NCI-H1436 (cell line): ENCODE measurements around the gene VAV3.
"Not testable (repeated sequence)": the region's sequence is repeated elsewhere in the genome, so short reads cannot be mapped to it uniquely, and the experiment has no call there.

ENCODE experiments used
- DNase-seq: peaks from one replicate; lab custom pipeline; 2025; lab: John Stamatoyannopoulos, UW

VAV3 gene

GRCh38 chr1:107733401-107733800 is 231.6 kb downstream of the VAV3 start:
- DNase-seq: not testable (repeated sequence)

DNA sequence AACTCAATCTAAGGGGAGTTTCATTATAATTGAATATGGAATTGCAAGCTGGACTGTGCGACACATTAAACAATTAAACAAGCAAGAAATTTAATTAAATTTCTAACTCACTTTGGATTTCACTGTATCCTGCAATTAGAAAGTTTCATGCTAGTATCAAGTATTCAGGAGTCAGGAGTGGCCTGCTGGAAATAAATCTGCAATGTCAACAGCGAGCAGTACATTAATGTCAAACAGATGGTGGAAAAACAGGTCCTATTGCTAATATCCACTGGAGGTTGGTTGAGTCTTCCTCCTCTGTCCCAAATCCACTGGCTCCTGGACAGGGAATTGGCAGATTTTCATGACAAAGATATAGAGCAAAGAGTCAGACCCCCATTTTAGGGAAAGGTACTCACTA is 237.1 kb downstream of the VAV3 start:
- no peak for DNase-seq

GRCh38 chr1:107726860-107727259 is 238.1 kb downstream of the VAV3 start:
- no peak for DNase-seq

DNA sequence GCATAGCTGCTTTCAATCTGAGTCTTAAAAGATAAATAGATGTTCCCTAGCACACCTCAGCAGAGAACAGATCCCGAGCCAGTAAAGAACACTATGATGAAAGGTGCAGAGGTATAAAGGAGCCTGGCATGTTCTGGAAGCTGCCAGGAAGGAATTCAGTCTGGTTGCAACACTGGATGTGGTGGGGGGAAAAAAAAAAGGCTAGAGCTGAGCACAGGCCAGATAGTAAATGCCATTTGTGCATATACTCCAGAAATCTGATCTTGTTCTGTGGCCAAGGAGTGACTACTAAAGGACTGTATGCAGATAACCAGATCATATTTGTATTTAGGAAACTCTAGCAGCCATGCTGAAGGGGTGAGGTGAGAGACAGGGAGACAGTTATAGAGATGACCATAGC is 240.3 kb downstream of the VAV3 start:
- DNase-seq: no peak

DNA sequence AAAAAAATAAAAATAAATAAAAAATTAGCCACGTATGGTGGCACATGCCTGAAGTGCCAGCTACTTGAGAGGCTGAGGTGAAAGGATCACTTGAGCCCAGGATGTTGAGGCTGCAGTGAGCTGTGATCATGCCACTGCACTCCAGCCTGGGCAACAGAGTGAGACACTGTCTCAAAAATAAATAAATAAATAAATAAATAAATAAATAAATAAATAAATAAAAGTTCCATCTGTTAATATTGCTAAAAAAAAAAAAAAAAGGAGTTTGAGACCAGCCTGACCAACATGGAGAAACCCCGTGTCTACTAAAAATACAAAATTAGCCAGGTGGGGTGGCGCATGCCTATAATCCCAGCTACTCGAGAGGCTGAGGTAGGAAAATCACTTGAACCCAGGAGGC is 244.8 kb downstream of the VAV3 start:
- DNase-seq: not testable (repeated sequence)

GRCh38 chr1:107710005-107710404 is 255.0 kb downstream of the VAV3 start:
- DNase-seq: no peak

DNA sequence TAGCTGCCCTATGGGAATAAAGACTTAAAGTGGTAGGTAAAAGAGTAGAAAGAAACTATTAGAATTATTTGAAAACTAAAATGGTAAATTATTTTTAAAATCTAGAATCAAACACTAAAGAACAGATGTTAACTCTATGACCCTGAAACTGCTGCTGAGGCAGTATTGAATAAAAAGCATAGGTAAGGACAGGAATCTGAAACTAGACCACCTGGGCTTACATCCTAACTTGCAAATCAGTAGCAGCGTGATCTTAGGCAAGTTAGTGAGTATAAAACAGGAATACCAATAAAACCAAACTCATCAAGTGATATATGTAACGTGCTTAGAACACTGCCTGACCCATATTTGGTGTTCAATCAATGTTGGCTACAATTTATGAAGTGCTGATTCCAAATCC is 257.9 kb downstream of the VAV3 start:
- no peak for DNase-seq

DNA sequence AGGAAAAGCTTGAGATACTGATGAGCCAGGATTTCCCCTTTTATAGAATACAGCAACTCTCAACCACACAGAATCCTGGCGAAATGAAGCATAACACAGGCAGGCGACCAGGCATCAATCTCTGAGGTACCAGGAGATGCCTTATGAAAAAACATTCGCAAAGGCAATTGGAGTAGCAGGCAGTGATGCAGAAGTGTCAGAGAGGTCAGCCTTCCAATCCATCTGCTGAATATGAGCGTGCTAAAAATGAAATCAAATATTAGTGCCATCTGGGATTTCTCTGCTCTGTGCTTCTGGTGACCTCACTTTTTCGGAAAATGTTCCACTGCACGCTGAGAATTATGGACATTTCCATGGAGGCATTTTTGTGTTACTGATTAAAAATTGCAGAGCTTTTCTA is 258.8 kb downstream of the VAV3 start:
- DNase-seq: no peak

- no peak for DNase-seq
These were observed 260.1 kb downstream of the VAV3 start for GRCh38 chr1:107704911-107705310.

GRCh38 chr1:107702946-107703571 is 261.9 kb downstream of the VAV3 start:
- no peak for DNase-seq

GRCh38 chr1:107700651-107701050 is 264.3 kb downstream of the VAV3 start:
- DNase-seq: not testable (repeated sequence)

- no peak for DNase-seq
These were observed 266.8 kb downstream of the VAV3 start for GRCh38 chr1:107698161-107698560.

GRCh38 chr1:107695341-107695740 is 269.6 kb downstream of the VAV3 start:
- no peak for DNase-seq

- DNase-seq: no peak
These were observed 272.2 kb downstream of the VAV3 start for GRCh38 chr1:107692580-107693345.

DNA sequence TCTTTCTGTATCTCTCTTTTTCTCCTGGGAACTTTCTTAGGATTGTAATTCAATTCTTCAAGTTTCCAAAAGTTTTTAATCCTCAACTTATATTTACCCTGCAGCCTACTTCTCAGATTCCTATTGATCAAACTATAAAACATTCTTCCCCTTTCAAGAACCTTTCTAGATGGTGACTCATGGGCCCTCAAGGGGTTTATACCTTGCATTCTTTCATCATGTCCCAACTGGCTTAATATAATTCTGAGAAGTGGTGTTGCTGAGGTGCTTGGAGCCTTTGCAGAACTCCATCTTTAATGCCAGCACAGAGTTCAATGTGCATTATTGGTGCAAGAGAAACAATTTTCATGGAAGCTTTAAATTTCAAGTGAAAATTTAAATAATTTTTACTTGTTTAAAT is 273.4 kb downstream of the VAV3 start:
- no peak for DNase-seq

- DNase-seq: no peak
These were observed 274.5 kb downstream of the VAV3 start for GRCh38 chr1:107690491-107690890.

DNA sequence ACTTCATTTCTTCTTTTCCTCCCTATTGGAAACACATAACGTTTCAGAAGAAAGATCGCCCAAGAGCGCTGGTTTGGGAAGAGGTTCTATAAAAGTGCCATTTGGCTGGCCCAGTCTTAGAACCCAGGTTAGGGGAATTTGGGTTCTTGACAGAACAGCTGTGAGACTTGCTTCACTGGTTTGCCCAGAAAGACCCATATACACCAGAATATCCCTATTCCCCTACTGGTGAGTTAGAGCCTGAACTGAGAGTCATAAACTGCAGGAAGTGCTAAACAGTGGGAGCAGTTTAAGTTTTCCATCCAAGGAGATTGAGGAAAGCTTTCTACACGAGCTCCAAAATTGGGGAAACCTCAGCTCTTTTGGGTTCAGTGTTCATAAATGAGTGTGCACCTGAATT is 275.2 kb downstream of the VAV3 start:
- DNase-seq: no peak

DNA sequence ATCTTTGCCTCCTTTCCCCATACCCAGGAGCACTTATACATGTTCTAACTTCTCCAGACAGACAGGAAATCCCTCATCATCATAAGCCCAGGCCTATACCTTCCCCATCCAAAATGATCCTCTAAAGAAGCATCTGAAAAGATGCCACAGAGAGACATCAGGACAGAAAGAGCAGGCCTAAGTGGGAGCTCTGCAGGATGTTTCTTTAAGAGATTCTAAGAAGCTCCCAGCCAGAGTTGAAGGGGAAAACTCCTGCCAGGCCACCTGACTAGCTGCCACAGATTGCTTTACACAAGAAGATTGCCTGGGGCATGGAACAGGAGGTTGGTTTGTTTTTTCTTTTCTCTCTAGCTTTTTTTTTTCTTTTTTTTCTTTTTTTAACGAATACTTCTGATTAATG is 275.8 kb downstream of the VAV3 start:
- no peak for DNase-seq

- DNase-seq: no peak
These were observed 276.9 kb downstream of the VAV3 start for GRCh38 chr1:107687849-107688753.

GRCh38 chr1:107683683-107684082 is 281.3 kb downstream of the VAV3 start:
- no peak for DNase-seq

GRCh38 chr1:107683191-107683657 is 281.8 kb downstream of the VAV3 start:
- DNase-seq: no peak

- no peak for DNase-seq
These were observed 282.5 kb downstream of the VAV3 start for GRCh38 chr1:107682467-107682866.
